ENCODE measurements around the gene LRP6.

- no peak for TF ChIP-seq CTCF (IDR thresholded peaks at IDR 0.05)
- TF ChIP-seq ZFX (IDR thresholded peaks at IDR 0.05; ENCODE audit: borderline replicate concordance) = no peak
These were observed 86.3 kb downstream of the LRP6 start for GRCh38 chr12:12180575-12180974.
